HEK293 (cell line): ENCODE data around the gene NTMT1.

ENCODE experiments used
- CTCF ChIA-PET: fragments of 350-600 bp; formaldehyde crosslinking; extraction: SDS; loops from one replicate; lab custom pipeline; 2021; ENCODE audit warnings: antibody characterized with exemption; lab: Yijun Ruan, JAX
- POLR2A ChIA-PET: fragments of 300-600 bp; formaldehyde crosslinking; extraction: SDS; loops from one replicate; lab custom pipeline; 2020; ENCODE audit warnings: antibody characterized with exemption, inconsistent platforms; lab: Yijun Ruan, JAX
- H3K27ac ChIP-seq: fragments of 200-500 bp; sonication (Bioruptor generic); 2 replicates; pipeline ENCODE4 v1.5.1; 2014; ENCODE audit warnings: low read depth, low read length, control low read depth, inconsistent platforms; ENCODE audit errors: extremely low read depth
- H3K36me3 ChIP-seq, 2 experiments: fragments of 200-500 bp in 1 of 2; sonication (Bioruptor generic) in 1 of 2; 1 replicate in 1 of 2; 2 replicates in 1 of 2; pipeline ENCODE4 v1.5.1; 2014 to 2017; ENCODE audit warnings: inconsistent platforms in 2 of 2, low read length in 2 of 2; ENCODE audit not compliant: control insufficient read depth in 2 of 2, insufficient read depth in 1 of 2
- H3K4me1 ChIP-seq: fragments of 200-500 bp; sonication (Bioruptor generic); 2 replicates; pipeline ENCODE4 v1.5.1; 2014; ENCODE audit warnings: mild to moderate bottlenecking, low read length, inconsistent platforms; ENCODE audit not compliant: control insufficient read depth, insufficient read depth
- H3K4me3 ChIP-seq: 2 replicates; pipeline ENCODE4 v1.5.1; 2011; ENCODE audit warnings: low read depth, mild to moderate bottlenecking, control low read depth, low read length, moderate library complexity
- H3K9me3 ChIP-seq: fragments of 200-500 bp; sonication (Bioruptor generic); 2 replicates; pipeline ENCODE4 v1.5.1; 2014; ENCODE audit warnings: low read depth, low read length, inconsistent platforms; ENCODE audit not compliant: control insufficient read depth, insufficient read depth
- HOXD13 ChIP-seq: sonication (generic); formaldehyde crosslinking; IDR thresholded peaks from 2 replicates; pipeline ENCODE4 v1.8.0; 2022; ENCODE audit warnings: missing genetic modification reagents, borderline replicate concordance
- OVOL3 ChIP-seq: fragments of 450-650 bp; formaldehyde crosslinking; IDR thresholded peaks from 2 replicates; pipeline ENCODE4 v1.5.1; 2016; ENCODE audit warnings: missing biosample characterization, missing genetic modification characterization
- SP3 ChIP-seq: fragments of 450-650 bp; formaldehyde crosslinking; IDR thresholded peaks from 2 replicates; pipeline ENCODE4 v1.5.1; 2016; ENCODE audit warnings: missing biosample characterization, missing genetic modification characterization
- SP7 ChIP-seq: fragments of 450-650 bp; formaldehyde crosslinking; IDR thresholded peaks from 2 replicates; pipeline ENCODE4 v1.5.1; 2016; ENCODE audit warnings: missing biosample characterization, missing genetic modification characterization
- WT1 ChIP-seq: fragments of 450-650 bp; formaldehyde crosslinking; IDR thresholded peaks from 2 replicates; pipeline ENCODE4 v1.5.1; 2016; ENCODE audit warnings: missing biosample characterization, missing genetic modification characterization
- ZBTB20 ChIP-seq: fragments of 450-650 bp; formaldehyde crosslinking; IDR thresholded peaks from 2 replicates; pipeline ENCODE4 v1.5.1; 2016; ENCODE audit warnings: missing biosample characterization, missing genetic modification characterization
- ZBTB48 ChIP-seq: fragments of 450-650 bp; formaldehyde crosslinking; IDR thresholded peaks from 2 replicates; pipeline ENCODE4 v1.5.1; 2016; ENCODE audit warnings: missing biosample characterization, missing genetic modification characterization
- ZFHX2 ChIP-seq: fragments of 450-650 bp; formaldehyde crosslinking; conservative IDR thresholded peaks from 2 replicates; pipeline ENCODE4 v1.5.1; 2016; ENCODE audit warnings: missing biosample characterization, missing genetic modification characterization
- ZFP37 ChIP-seq: fragments of 450-650 bp; formaldehyde crosslinking; IDR thresholded peaks from 2 replicates; pipeline ENCODE4 v1.5.1; 2016; ENCODE audit warnings: missing biosample characterization, missing genetic modification characterization
- ZFP41 ChIP-seq: fragments of 450-650 bp; formaldehyde crosslinking; IDR thresholded peaks from 2 replicates; pipeline ENCODE4 v1.5.1; 2016; ENCODE audit warnings: missing biosample characterization, missing genetic modification characterization, borderline replicate concordance
- ZFP69B ChIP-seq: fragments of 450-650 bp; formaldehyde crosslinking; IDR thresholded peaks from 2 replicates; pipeline ENCODE4 v1.5.1; 2016; ENCODE audit warnings: missing biosample characterization, missing genetic modification characterization
- ZNF121 ChIP-seq: fragments of 450-650 bp; formaldehyde crosslinking; IDR thresholded peaks from 2 replicates; pipeline ENCODE4 v1.5.1; 2016; ENCODE audit warnings: missing biosample characterization, missing genetic modification characterization
- ZNF16 ChIP-seq: fragments of 450-650 bp; formaldehyde crosslinking; IDR thresholded peaks from 2 replicates; pipeline ENCODE4 v1.5.1; 2016; ENCODE audit warnings: low read depth, missing biosample characterization, missing genetic modification characterization
- ZNF19 ChIP-seq: fragments of 450-650 bp; formaldehyde crosslinking; IDR thresholded peaks from 2 replicates; pipeline ENCODE4; 2016; ENCODE audit warnings: missing biosample characterization, missing genetic modification characterization, low read depth
- ZNF202 ChIP-seq: fragments of 450-650 bp; formaldehyde crosslinking; IDR thresholded peaks from 2 replicates; pipeline ENCODE4 v1.5.1; 2016; ENCODE audit warnings: missing biosample characterization, missing genetic modification characterization, borderline replicate concordance
- ZNF214 ChIP-seq: fragments of 450-650 bp; formaldehyde crosslinking; IDR thresholded peaks from 2 replicates; pipeline ENCODE4 v1.5.1; 2017; ENCODE audit warnings: missing biosample characterization, mild to moderate bottlenecking, missing genetic modification characterization, borderline replicate concordance
- ZNF292 ChIP-seq: fragments of 450-650 bp; formaldehyde crosslinking; IDR thresholded peaks from 2 replicates; pipeline ENCODE4 v1.5.1; 2016; ENCODE audit warnings: low read depth, missing biosample characterization, missing genetic modification characterization, borderline replicate concordance
- ZNF335 ChIP-seq: fragments of 450-650 bp; formaldehyde crosslinking; conservative IDR thresholded peaks from 2 replicates; pipeline ENCODE4 v1.5.1; 2016; ENCODE audit warnings: missing biosample characterization, missing genetic modification characterization
- ZNF341 ChIP-seq: fragments of 450-650 bp; formaldehyde crosslinking; IDR thresholded peaks from 2 replicates; pipeline ENCODE4; 2016; ENCODE audit warnings: low read depth, missing biosample characterization, missing genetic modification characterization
- ZNF37A ChIP-seq: fragments of 450-650 bp; IDR thresholded peaks from 2 replicates; pipeline ENCODE4 v1.5.1; 2018; ENCODE audit warnings: missing biosample characterization, missing genetic modification characterization
- ZNF416 ChIP-seq: fragments of 450-650 bp; formaldehyde crosslinking; IDR thresholded peaks from 2 replicates; pipeline ENCODE4 v1.5.1; 2016; ENCODE audit warnings: missing biosample characterization, missing genetic modification characterization
- ZNF514 ChIP-seq: fragments of 450-650 bp; formaldehyde crosslinking; IDR thresholded peaks from 2 replicates; pipeline ENCODE4 v1.5.1; 2016; ENCODE audit warnings: missing biosample characterization, missing genetic modification characterization
- ZNF555 ChIP-seq: fragments of 450-650 bp; formaldehyde crosslinking; conservative IDR thresholded peaks from 2 replicates; pipeline ENCODE4 v1.5.1; 2017; ENCODE audit warnings: missing biosample characterization, mild to moderate bottlenecking, missing genetic modification characterization, inconsistent platforms
- ZNF561 ChIP-seq: fragments of 450-650 bp; IDR thresholded peaks from 2 replicates; pipeline ENCODE4 v1.5.1; 2018; ENCODE audit warnings: missing biosample characterization, missing genetic modification characterization, borderline replicate concordance
- ZNF624 ChIP-seq: fragments of 450-650 bp; formaldehyde crosslinking; IDR thresholded peaks from 2 replicates; pipeline ENCODE4 v1.5.1; 2017; ENCODE audit warnings: missing biosample characterization, missing genetic modification characterization
- ZNF664 ChIP-seq: fragments of 450-650 bp; formaldehyde crosslinking; IDR thresholded peaks from 2 replicates; pipeline ENCODE4 v1.5.1; 2016; ENCODE audit warnings: missing biosample characterization, missing genetic modification characterization
- ZNF701 ChIP-seq: fragments of 450-650 bp; formaldehyde crosslinking; IDR thresholded peaks from 2 replicates; pipeline ENCODE4 v1.5.1; 2016; ENCODE audit warnings: missing biosample characterization, missing genetic modification characterization
- ZNF707 ChIP-seq: fragments of 450-650 bp; formaldehyde crosslinking; IDR thresholded peaks from 2 replicates; pipeline ENCODE4 v1.5.1; 2016; ENCODE audit warnings: missing biosample characterization, missing genetic modification characterization
- TF ChIP-seq, protein P1 (sequence below): fragments of 450-650 bp; formaldehyde crosslinking; IDR thresholded peaks from 2 replicates; pipeline ENCODE4 v1.5.1; 2016; ENCODE audit warnings: missing biosample characterization, missing genetic modification characterization
- TF ChIP-seq, protein P2 (sequence below): fragments of 450-650 bp; IDR thresholded peaks from 2 replicates; pipeline ENCODE4 v1.5.1; 2018; ENCODE audit warnings: missing biosample characterization, missing genetic modification characterization
- TF ChIP-seq, protein P3 (sequence below): fragments of 450-650 bp; formaldehyde crosslinking; IDR thresholded peaks from 2 replicates; pipeline ENCODE4 v1.5.1; 2016; ENCODE audit warnings: missing biosample characterization, missing genetic modification characterization
- TF ChIP-seq, protein P4 (sequence below): fragments of 450-650 bp; formaldehyde crosslinking; IDR thresholded peaks from 2 replicates; pipeline ENCODE4 v1.5.1; 2016; ENCODE audit warnings: missing biosample characterization, missing genetic modification characterization

Gene NTMT1

DNA sequence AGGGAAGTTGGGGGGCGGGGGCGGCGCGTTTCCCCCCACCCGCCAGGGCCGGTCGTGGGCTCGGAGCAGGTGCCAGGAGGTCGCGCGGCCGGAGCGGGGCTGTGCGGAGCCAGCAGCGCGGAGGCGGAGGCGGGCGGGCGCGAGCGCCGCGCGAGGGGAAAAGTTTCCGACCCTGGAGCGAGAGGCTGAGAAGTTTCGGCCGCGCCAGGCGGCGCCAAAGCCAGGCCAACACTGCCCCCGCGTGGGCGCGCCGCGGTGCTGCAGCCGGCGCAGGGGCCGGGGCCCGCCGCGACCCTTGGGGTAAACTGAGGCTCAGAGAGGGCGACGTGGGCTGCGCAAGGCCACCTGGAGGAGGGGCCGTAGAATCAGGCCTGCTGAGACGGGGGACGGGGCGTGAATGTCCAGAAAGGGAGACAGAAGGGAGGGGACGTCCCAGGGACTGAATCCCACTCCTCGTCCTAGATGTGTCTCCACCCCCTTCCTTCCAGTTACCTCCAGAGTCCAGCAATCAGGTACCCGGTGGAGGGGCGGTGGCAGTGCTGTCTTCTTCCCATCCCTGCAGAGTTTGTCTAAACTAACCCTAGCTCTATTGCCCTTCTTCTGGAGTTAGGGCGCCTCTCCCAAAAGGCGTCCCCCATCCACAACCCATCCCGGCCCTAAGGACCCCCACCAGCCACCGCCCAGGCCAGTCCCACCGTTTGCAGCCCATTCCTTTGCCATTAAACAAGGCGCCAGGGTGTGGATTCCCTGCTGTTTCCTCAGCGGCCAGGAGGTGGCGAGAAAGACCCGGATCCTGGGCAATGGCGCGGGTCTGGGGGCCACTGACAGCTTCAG, 15.3 kb upstream of the NTMT1 start (continued):
- peak; percentile 26 for TF ChIP-seq SP7
- TF ChIP-seq ZNF19 (tag by site-specific recombination): no peak
- no peak for TF ChIP-seq OVOL3 (tag by site-specific recombination)
- TF ChIP-seq, protein P1, sequence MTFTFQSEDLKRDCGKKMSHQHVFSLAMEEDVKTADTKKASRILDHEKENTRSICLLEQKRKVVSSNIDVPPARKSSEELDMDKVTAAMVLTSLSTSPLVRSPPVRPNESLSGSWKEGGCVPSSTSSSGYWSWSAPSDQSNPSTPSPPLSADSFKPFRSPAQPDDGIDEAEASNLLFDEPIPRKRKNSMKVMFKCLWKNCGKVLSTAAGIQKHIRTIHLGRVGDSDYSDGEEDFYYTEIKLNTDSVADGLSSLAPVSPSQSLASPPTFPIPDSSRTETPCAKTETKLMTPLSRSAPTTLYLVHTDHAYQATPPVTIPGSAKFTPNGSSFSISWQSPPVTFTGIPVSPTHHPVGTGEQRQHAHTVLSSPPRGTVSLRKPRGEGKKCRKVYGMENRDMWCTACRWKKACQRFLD (tag by site-specific recombination): no peak
- no peak for TF ChIP-seq ZNF37A
- 0 out of 2 replicates have a peak, but pooled peaks have one; percentile 38 for TF ChIP-seq ZNF707 (tag by site-specific recombination)
- TF ChIP-seq ZNF555: no peak
- TF ChIP-seq ZNF202 (tag by site-specific recombination): no peak
- TF ChIP-seq ZNF701 (tag by site-specific recombination): no peak
- TF ChIP-seq ZNF561: peak; percentile 74; the same call in 1 of the 2 replicates
- TF ChIP-seq, all 188 proteins: peak for 33

DNA sequence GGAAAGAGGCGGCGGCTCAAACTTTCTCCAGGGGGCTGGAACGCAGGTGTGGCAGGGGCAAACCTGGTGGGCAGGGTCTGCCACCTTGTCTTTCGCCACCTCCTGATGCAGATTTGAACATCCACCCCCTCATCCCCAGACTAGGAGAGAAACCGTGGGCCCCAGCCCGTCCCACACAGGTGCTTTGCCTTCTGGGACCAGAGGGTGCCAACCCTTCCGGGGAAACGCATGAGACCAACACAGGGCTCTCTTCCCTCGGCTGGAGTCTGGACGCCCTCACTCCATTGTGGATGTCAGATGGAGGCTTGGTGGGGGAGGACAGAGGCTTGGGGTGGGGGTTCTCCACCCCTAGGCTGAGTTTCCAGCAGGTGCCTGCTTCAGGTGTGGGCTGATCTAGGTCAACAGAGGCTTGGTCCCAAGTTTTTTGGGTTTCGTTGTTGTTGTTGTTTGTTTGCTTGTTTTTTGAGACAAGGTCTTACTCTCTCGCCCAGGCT, 14.6 kb upstream of the NTMT1 start:
- Histone ChIP-seq H3K36me3 (no peaks in the 10 kb centered on the region), H3K4me3 (no peak overlapping the region), H3K27ac (no peak overlapping the region), H3K9me3 (no peaks in the 10 kb centered on the region), H3K4me1 (no peaks in the 10 kb centered on the region; the same call in 1 of the 2 replicates)
- CTCF ChIA-PET: interaction anchor here (0.5 to 23.4 kb wide), 28 partner anchors 10 to 750 kb away, joined by 3 to 507 read pairs (median 4); partner anchors contain the start of genes C9orf50 and NTMT1
- POLR2A ChIA-PET: interaction anchor here (1.4 kb wide), 1 partner anchor 471 kb away, joined by 9 read pairs; no protein-coding TSS in a partner anchor
- TF ChIP-seq ZFP37 (tag by site-specific recombination) (0 out of 2 replicates have a peak, but pooled peaks have one; percentile 19), ZNF16 (tag by site-specific recombination) (no peak), ZNF214 (tag by site-specific recombination) (no peak), ZNF341 (no peak), SP3 (0 out of 2 replicates have a peak, but pooled peaks have one; percentile 41), WT1 (tag by site-specific recombination) (no peak), ZFP41 (no peak), ZNF335 (tag by site-specific recombination) (0 out of 2 replicates have a peak, but pooled peaks have one; percentile 38), ZFP69B (tag by site-specific recombination) (peak; percentile 90), ZNF664 (tag by site-specific recombination) (no peak), ZNF624 (no peak), ZNF514 (tag by site-specific recombination) (no peak), ZNF121 (tag by site-specific recombination) (no peak), ZNF416 (tag by site-specific recombination) (no peak), ZNF292 (no peak), HOXD13 (no peak), ZFHX2 (tag by site-specific recombination) (peak; percentile 91), ZBTB20 (tag by site-specific recombination) (peak; percentile 20; the same call in 1 of the 2 replicates), ZBTB48 (peak; percentile 45)
- TF ChIP-seq, protein P2, sequence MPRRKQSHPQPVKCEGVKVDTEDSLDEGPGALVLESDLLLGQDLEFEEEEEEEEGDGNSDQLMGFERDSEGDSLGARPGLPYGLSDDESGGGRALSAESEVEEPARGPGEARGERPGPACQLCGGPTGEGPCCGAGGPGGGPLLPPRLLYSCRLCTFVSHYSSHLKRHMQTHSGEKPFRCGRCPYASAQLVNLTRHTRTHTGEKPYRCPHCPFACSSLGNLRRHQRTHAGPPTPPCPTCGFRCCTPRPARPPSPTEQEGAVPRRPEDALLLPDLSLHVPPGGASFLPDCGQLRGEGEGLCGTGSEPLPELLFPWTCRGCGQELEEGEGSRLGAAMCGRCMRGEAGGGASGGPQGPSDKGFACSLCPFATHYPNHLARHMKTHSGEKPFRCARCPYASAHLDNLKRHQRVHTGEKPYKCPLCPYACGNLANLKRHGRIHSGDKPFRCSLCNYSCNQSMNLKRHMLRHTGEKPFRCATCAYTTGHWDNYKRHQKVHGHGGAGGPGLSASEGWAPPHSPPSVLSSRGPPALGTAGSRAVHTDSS (tag by site-specific recombination): no peak
- TF ChIP-seq, protein P3, sequence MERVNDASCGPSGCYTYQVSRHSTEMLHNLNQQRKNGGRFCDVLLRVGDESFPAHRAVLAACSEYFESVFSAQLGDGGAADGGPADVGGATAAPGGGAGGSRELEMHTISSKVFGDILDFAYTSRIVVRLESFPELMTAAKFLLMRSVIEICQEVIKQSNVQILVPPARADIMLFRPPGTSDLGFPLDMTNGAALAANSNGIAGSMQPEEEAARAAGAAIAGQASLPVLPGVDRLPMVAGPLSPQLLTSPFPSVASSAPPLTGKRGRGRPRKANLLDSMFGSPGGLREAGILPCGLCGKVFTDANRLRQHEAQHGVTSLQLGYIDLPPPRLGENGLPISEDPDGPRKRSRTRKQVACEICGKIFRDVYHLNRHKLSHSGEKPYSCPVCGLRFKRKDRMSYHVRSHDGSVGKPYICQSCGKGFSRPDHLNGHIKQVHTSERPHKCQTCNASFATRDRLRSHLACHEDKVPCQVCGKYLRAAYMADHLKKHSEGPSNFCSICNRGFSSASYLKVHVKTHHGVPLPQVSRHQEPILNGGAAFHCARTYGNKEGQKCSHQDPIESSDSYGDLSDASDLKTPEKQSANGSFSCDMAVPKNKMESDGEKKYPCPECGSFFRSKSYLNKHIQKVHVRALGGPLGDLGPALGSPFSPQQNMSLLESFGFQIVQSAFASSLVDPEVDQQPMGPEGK: 0 out of 2 replicates have a peak, but pooled peaks have one; percentile 10
- TF ChIP-seq, protein P4, sequence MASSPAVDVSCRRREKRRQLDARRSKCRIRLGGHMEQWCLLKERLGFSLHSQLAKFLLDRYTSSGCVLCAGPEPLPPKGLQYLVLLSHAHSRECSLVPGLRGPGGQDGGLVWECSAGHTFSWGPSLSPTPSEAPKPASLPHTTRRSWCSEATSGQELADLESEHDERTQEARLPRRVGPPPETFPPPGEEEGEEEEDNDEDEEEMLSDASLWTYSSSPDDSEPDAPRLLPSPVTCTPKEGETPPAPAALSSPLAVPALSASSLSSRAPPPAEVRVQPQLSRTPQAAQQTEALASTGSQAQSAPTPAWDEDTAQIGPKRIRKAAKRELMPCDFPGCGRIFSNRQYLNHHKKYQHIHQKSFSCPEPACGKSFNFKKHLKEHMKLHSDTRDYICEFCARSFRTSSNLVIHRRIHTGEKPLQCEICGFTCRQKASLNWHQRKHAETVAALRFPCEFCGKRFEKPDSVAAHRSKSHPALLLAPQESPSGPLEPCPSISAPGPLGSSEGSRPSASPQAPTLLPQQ: peak; percentile 74
